ENCODE results near the gene USP10.

Gene USP10

DNA sequence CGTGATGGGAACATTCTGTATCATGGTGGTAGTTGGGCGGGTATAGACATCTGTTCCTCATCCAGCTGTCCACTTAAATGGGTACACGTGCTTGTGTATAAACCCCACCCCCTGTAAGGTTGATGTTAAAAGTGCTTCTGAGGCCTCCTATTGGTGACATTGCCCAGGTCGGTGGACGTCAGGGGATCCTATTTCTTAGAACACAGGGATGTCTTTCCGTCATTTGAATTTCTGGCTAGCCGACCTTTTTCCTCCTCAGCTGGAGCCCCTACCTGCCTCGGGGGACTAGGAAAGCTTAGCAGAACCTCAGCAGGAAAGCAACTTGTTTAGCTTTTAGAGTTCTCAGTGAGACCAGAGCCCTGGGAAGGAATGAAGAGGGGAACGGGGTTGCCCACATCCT lies 103.3 kb downstream of the USP10 start:
- DNase-seq (ENCODE audit: low spot score) = no peak

DNA sequence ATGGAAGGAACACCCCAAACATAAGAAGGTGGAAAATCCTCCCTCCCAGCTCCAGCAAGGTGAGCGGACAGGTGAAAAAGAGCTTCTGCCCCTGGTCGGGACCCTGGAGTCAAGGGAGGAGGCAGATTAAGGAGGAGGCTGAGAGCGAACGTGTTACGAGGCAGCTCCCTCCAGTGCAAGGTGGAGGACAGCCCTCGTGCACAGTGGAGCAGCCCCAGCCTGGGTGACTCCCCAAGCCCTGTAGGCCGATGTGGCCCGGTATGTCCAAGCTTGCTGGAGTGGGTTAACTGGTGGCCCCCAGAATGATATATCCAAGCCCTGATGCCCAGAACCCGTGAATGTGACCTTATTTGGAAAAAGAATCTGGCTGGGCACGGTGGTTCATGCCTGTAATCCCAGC lies 104.5 kb downstream of the USP10 start:
- DNase-seq (ENCODE audit: low spot score) = no peak

DNA sequence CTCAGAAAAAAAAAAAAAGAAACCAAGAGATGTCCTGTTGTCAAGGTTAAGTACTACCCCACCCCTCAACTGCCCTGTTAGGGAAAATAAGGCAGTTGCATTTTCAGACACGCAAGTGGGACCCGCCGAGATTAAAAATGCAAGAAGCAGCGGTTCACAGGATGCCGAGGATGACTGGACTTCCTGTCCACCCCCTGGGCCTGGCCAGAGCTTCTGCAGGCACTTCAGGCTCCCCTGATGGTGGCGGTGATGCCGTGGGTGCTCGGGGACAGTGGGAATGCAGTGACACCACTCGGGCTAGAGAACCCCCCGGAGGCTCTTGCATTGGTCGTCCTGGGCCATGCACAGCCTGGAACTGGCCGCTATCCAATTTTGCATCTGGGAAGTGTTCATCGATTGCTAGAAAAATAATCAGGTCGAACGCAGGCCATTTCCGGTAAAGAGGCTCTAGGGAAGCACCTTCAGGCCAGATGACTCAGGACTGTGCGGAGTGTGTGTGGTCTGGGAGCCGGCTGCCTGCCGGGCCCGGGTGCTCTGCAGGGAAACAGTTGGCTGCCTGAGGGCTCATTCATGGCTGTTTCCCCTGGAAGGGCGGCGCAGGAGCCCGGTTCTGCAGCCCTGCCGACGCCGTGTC lies 106.6 kb downstream of the USP10 start:
- peak; percentile 89 for DNase-seq (ENCODE audit: low spot score)

DNA sequence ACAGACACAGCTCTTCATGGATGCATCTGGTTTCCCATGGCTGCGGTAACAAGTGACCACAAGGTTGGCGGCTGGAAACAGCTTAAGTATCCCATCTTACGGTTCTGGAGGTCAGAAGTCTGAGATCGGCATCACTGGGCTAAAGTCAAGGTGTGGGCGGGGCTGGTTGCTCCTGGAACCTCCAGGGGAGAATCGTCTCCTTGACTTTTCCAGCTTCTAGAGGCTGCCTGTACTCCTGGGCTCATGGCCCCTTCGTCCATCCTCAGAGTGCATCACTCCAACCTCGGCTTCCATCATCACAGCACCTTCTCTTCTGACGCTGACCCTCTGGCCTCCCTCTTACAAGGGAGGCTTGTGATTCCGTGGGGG lies 107.1 kb downstream of the USP10 start:
- DNase-seq (ENCODE audit: low spot score) = no peak

DNA sequence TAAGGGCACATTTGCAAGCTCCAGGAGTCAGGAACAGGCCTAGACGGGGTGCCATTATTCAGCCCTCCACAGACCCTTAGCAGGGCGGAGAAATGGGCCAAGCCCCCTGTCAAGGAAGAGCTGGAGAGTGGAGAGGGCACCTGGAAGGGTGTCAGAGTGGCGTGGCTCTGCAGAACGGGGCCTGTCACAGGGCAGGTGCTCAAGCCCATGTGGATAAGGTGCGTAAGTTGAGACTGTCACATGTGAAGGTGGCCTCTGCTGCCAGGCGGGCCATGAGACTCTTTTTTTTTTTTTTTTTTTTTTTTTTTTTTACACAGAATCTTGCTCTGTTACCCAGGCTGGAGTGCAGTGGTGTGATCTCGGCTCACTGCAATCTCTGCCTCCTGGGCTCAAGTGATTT lies 108.0 kb downstream of the USP10 start:
- DNase-seq (ENCODE audit: low spot score) = no peak

DNA sequence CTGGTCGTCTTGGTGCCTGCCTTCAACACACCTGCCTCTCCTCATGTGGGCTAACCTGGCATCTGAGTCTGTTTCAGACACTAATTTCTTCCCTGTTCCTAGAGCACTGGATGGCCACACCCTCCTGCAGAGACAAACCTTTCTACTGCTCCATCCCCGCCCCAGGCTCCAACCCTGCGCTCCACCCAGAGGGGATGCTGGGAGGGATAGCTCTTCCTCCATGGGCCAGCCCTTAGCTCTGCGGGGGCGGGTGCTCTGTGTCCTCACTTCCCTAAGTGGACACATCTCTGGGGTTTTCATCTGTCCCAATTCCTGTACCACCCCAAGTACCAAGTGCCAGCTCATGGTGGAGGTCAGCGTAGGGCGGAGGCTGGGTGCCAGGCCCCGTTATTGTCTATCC lies 109.0 kb downstream of the USP10 start:
- no peak for DNase-seq (ENCODE audit: low spot score)

DNA sequence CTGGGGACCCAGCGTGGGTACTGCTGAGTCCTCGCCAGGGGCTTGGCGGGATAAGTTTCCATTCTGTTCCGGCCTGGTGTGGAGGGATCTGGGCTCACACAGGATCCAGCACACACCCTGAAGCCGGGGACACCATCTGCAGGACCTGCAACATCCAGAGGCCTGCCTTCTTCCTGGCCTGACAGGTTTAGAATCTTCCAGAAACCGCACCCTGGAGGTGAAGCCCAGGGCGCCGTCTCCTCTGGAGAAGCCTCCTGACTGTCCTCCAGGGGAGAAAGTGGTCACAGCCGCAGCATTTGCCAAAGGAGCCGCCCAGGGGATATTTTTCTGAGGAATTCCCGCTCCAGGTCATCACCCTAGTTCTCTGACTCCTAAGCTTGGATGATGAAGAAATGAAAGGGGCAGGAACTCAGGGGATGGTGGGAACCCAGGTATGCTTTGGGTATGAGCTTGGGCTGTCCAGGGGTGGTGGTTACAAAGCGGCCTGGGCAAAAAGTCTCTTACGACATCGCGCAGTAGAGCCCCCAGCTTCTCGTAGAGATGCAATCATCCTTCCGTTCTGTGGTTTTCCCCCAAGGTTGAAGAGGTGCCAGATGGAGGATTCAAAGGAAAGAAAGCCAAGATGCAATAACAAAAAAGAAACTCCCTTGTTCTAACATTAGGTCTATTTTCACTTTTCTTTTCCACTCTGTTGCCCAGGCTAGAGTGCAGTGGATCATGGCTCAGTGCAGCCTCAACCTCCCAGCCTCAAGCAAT lies 110.9 kb downstream of the USP10 start:
- DNase-seq (ENCODE audit: low spot score) = peak; percentile 34

DNA sequence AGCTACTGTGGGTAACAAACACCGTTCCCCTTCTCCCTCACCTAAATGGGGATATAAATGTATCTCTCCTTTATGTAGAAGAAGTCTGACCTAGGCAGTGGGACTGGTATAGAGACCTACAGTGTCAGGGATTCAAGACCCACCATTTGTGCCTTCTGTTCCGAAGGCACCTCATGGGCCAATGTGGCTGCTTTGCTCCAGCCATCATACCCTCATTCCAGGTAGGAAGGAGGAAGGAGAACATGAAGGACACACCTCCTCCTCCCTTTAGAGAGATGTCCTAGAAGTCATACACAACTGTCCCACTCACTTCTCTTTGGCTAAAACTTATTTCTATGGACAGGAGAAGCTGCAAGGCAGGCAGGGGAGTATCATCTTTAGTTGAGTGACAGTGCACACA lies 111.7 kb downstream of the USP10 start:
- DNase-seq (ENCODE audit: low spot score) = no peak

DNA sequence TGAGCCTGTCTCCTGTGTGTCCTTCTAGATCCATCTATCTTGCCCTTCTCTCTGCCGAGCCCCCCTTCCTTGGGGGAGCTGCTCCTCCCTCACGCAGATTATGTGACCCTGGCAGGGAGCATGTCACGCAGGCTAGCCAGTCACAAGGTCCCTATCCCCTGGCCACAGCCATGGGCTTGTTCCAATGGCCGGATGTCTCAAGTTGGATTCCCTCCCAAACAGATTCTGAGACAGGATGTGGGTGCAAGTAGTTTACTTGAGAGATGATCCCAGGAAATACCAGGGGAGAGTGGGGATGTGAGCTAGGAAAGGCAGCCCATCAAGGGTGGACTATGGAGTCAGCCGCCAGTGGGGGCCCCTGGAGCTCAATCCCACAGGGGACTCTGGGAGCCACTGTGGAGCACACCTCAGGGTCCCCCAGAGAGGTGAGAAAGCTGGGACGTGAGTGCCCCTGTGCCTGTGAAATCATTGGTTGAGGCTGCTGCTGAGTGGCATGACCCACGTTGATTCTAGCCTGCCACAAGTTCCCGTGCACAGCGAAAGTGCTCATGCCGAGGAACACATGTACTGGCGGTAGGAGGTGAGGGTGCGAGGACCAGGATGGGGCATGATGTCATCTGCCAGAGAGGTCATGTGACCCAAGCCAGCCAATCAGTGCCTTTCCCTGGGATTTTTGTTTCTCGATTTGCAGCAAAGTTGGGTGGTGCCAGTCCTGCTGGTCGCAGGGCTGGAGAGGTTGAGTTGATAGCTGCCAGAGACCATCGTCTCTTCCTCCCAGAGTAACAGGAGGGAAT lies 113.5 kb downstream of the USP10 start:
- DNase-seq (ENCODE audit: low spot score) = no peak

DNA sequence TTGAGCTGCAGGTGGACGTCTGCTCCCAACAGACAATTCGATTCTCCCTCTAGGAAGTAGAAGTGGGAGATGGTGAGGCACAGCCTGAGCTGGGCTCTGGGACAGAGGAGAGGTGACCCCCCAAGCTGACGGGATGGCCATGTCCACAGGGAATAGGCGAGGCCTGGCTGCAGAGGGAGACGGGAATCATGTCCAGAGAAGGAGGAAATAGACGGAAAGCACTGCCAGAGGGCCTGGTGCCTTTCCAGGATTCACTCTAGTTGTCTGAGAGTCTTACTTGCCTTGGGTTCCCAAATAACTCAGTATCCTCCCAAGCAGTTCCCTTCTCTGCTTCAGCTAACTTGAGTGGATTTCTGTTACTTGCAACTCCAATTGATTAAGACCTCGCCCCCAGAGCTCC lies 115.7 kb downstream of the USP10 start:
- no peak for DNase-seq (ENCODE audit: low spot score)

DNA sequence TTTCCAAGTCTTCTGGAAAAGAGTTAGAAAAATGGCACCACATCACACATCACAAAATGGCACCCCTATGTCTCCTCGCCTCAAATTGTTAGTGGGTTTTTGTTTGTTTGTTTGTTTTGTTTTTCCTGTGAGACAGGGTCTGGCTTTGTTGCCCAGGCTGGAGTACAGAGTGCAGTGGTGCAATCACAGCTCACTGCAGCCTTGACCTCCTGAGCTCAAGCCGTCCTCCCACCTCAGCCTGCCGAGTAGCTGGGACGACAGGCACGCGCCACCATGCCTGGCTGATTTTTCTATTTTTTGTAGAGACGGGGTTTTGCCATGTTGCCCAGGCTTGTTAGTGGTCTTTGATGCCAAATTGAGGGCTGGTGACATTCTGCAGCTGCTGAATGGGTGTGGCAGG lies 116.2 kb downstream of the USP10 start:
- no peak for DNase-seq (ENCODE audit: low spot score)

DNA sequence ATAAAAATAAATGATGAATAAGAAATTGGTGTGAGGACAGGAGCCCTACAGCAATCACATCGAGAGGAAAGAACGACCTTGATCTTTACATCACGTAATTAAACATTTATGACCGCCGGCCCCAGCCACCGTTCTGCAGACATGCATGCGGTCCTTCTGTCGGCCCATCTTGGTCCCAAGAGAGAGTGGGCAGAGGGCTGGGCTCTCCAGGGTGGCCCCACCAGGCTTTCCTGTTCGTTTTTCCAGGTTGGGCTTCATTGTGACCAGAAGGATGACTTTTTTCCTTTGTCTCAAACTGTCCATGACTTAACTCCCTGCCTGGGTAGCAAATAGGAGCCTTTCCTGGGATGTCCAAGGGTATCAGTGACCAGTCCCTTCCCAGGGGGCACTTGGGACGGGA lies 116.7 kb downstream of the USP10 start:
- DNase-seq (ENCODE audit: low spot score) = no peak

DNA sequence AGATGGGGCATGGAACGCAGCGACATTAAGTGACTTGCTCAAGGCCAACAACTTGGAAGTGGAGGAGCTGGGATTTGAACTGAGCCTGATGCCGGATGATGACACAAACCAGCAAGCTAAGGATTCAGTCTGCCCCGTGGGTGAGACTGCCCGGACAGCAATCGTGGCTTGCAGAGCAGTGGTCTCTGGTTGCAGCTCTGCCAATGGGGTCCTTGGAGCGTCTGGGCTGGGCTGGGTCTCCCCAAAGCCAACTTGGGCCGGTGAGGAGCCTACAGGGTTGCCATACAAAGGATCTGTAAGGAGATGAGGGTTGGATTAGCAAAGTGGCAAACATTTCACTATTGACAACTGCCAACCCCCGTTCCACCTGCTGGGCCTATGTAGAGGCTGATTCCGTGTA lies 117.4 kb downstream of the USP10 start:
- no peak for DNase-seq (ENCODE audit: low spot score)

DNA sequence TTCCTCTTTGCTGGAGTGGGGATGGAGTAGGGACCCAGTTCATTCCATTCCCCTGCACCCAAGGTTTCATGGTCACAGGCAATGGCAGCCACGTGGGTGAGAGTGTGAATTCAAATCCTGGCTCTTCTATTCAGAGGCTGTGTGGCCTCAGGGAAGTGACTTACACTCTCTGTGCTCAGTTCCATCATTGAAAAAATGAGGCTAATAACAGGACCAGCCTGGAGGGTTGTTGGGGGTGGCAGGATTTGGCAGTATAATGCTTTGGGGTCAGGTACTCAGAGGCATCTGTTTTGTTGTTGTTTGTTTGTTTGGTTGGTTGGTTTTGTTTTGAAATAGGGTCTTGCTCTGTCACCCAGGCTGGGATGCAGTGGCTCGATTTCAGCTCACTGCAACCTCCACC lies 117.8 kb downstream of the USP10 start:
- no peak for DNase-seq (ENCODE audit: low spot score)

DNA sequence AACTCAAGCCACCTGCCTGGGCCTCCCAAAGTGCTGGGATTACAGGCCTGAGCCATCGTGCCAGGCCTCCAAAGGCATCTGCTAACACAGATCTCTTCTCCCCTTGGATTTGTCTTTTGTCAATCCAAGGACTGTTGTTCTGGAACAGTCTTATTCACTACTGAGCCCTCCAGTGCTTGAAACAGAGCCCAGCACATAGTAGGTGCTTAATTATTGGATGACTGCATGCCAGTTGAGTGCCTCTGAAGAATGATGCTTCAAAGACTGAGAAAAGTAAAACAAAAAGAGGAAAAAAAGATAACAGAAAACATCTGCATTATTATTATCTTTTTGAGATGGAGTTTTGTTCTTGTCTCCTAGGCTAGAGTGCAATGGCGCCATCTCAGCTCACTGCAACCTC lies 118.3 kb downstream of the USP10 start:
- no peak for DNase-seq (ENCODE audit: low spot score)

DNA sequence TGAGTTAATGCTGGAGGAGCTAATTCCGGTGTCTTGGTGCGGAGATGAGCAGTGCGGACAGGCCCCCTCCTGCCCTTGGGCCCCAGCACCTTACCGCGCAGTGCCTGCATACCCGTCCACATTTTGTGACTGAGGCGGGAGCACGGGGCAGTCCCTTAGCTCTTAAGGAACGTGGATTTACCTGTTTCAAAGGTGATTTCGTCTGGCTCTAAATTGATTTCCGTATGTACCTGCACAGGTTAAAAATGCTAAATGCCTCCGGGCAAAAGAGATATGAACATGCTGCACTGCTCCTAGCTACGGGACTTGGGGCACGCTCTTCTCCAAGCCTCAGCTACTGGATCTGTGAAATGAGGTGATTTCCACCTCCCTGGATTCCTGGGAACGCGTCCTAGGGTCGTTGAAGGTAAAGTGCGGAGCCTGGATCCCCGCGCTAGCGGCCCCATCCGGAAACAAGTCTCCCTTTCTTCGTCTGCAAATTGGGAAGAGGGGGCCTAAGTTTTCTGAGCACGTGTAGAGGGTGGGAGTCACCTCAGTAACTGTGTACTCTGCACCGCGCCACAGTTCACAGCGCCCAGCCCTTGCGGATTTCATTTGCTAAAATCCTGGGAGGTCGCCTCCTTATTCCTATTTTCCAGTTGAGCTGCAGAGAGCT lies 119.3 kb downstream of the USP10 start:
- DNase-seq (ENCODE audit: low spot score) = no peak

DNA sequence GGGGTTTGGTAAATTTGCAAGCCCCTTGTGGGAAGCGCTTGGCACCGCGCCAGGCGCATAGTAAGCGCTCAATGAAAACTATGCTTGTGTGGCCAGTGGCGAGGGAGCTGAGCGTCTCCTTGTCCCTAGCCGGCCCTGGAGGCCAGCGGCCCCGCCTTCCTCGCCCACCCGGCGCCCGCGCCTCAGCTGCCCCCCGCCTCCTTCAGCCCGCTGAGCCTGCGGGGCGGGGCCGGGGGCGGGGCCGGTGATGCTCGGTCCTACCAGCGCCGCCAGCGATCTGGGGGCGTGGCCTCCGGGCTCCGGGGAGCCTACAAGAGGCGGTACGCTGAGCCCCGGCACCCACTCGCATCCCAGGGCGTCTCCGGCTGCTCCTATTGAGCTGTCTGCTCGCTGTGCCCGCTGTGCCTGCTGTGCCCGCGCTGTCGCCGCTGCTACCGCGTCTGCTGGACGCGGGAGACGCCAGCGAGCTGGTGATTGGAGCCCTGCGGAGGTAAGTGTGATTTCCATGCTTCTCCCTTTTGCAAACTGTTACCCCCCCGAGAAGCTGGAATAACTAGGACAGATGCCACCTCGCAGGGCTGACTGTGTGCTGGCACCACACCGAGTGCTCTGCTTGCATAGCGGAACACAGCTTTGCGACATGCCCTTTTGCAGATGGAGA lies 120.0 kb downstream of the USP10 start, which contains the start of gene CRISPLD2:
CRISPLD2 (plus strand) TSS at position 342 of the 661 bp plus-strand sequence. CDS start 18,511 bp downstream, outside the sequence.
- DNase-seq (ENCODE audit: low spot score) = peak; percentile 98

DNA sequence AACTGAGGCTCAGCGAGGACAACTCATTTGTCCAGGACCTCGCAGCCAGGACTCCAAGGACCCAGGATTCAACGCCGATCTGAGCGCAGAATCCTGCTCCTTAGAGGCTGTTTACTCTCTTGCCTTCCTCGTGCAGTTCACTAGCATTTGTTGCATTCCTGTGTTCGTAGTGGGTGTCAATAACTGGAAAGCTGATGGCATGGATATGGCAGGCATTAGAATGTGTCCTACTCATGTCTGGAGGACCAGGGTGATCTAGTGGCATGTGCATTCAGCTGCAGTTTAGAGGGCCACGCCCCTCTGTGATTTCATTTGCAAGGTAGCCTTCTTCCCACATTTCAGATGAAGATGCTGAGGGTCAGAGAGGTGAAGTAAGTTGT lies 120.5 kb downstream of the USP10 start:
- DNase-seq (ENCODE audit: low spot score) = peak; percentile 54

DNA sequence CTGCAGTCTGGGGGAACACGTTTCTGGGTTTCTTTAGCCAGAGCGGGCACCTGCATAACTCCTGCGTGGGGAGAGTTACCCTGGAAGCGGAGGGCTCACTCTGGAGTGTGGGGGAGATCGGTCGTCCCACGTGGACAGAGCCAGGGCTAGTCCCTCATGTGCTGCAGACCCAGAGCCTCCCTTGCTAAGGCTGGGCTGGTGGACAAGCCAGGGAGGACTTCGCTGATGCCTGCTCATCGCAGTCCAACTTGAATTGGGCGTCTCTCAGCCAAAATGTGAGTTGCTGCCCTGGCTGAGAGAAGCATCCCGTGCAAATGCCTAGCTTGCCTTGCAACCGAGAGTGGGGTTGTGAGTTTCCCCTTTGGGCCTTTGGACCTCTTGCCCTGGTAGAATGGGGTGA lies 121.0 kb downstream of the USP10 start:
- DNase-seq (ENCODE audit: low spot score) = no peak

DNA sequence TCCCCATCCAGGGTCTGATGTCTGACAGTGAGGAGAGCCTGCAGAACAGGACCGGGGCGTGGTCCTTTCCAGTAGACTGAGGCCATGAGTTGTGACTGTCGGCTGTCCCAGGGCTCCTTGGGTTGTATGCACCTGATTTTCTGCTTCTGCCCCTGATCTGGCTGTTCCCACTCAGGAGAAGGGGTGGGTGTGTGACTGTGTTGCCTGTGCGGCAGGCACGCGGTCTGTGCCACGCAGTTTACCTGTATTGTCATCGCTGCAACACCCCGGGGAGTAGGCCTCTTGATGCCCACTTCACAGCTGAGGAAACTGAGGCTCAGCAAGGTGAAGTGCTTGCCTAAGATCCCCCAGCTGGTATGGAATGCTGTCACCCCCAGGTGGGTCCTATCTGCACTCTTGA lies 121.4 kb downstream of the USP10 start:
- DNase-seq (ENCODE audit: low spot score) = no peak

DNA sequence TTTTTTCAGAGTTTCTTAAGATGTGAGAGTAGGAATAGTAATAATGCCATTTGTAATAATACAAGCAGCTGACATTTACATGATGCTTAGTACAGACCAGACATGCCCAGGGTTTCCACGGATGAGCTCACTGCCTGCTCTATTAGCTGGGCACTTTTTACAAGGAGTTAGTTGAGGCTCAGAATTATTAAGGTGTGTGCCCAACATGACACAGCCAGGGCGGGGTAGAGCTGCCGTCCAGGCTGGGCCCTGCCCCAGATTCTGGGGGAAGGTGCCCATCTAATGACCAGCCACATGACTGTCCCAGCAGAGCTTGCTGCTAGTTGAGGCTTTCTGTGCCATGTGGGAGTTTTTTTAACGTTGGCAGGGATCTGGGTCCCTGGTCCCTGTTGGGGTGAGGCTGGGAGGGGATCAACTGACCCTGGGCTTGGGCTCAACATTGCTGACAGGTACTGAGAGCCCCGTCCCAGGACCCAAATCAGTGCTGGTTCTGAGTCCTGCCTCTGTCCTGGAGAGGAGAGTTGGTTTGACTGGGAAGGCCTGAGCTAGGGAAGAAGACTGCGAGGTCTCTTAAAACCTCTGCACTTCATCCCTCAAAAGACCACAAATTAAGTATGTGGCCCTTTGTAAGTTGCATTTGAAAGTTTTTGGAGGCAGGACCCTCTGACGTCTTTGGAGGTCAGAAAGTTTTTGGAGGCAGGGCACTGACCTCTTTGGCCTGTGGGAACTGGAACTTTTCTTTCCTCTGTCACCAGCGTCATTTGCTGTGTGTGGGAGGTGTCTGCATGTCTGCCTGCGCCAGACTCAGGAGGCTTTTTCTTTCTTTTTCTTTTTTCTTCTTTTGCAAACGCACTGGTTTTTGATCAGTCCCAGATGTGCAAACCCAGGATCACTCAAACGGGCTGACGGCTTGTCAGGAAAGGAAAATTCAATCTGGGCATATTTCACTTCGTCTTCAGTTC lies 122.2 kb downstream of the USP10 start:
- DNase-seq (ENCODE audit: low spot score) = peak; percentile 44

All from GM03348 (cell line).